HG02970 (cell line): ENCODE results near the gene GAB2.

Experiments
- ATAC-seq: cut with Tn5 transposase; IDR thresholded peaks from one replicate; pipeline ENCODE4 v1.9.1; 2021; ENCODE audit warnings: mild to moderate bottlenecking, moderate library complexity, moderate number of reproducible peaks; ENCODE audit not compliant: unreplicated experiment, low FRiP score

GAB2 gene

DNA sequence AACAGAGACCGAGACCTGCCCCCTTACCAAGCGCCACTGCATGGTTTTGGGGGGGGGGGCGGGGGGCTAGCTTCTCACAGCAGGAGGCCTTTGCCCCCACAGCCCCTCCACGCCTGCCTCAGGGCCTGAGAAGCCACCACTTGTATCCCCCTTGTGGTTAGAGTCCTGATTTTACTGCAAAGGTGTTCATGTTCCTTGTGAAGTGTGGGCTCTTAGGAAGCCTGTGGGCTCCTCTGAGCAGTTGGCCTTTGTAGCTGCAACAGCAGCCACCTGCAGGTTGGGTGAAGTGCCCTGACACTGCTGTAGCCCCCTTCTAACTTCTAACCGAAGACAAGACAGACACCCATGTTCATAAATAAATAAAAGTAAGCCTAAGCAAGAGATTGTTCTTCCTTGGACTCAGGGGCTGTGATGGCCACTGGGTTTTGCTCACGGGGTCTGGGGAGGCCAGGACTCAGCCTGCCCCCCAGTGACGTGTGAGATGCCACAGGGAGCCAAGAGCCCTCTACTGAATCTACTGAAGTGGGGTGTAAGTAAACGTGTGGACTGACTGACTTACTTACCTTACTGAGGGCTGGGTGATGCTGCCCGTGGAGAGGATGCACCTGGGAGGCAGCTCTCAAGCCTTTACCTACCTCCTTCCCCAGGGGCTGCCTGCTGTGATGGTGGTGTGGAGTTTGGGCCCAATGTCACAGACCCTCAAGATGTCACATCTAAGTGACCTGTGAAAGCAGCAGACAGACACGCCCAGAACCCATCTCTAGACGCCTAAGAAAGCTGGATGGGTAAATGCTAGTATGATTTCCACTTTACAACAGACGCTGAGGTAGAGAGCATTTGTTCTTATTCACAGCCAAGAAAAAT, 203.1 kb downstream of the GAB2 start:
- no peak for ATAC-seq

DNA sequence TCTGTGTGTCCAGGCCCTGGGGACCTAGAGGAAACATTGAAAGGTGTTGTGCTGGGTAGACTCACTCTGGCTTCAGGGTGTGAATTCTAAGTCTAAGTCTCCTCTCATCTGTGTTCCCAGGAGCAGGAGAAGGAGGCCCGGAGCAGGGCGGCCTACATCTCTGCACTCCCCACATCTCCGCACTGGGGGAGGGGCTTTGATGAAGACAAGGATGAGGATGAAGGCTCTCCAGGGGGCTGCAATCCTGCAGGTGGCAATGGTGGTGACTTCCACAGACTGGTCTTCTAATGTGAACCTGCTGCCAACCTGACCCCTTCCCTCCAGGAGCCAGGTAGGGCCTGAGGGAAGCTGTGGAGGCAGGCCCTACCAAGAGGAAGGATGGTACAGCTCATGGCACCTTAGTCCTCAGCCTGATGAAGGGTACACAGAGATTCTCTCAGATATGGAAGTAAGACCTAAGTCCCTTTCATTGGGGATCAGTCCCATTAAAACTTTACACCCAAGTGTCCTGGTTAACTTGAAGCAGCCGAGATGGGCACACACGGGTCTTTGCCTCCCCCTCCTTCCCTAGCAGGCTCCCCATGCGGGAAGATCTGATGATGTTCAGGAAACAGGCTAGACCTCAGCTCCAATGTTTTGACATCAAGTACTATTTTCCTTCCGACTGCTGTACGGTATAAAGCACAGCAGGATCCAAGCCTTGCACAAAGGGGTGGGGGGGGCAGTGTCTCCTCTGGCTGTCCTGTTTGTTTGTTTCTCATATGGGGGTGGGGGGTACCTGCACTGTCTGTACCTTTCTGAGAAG, 203.9 kb downstream of the GAB2 start:
- ATAC-seq, result no peak

DNA sequence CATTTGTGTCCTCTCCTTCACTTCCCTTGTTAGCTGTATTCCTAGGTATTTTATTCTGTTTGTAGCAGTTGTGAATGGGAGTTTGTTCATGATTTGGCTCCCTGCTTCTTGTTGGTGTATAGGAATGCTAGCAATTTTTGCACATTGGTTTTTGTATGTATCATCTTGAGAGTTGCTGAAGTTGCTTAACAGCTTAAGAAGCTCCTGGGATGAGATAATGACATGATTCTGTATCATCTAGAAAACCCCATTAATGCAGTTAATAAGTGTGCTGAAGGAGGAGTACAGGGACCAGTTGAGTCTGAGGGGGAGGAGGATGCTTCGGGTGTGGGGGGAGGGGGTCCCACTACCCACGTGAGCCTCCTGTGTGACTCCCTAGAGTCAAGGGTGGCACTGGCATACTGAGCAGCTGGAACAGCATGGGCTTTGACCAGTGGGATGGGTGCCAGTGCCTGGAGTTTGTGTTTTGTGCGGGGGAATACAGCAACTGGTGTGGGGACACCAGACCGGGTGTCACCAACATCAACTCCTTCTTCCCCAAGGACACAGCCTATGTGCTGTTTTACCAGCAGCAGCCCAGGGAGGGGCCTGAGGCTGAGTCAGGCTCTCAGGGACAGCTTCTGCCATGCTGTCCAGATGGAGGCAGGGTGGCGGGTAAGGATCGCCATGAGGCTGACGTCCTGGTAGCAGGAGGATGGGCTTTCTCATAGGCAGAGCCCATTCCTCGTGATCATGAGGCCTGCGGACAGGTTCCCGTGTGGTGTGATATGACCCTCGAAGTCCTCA, 204.8 kb downstream of the GAB2 start:
- ATAC-seq, result no peak

DNA sequence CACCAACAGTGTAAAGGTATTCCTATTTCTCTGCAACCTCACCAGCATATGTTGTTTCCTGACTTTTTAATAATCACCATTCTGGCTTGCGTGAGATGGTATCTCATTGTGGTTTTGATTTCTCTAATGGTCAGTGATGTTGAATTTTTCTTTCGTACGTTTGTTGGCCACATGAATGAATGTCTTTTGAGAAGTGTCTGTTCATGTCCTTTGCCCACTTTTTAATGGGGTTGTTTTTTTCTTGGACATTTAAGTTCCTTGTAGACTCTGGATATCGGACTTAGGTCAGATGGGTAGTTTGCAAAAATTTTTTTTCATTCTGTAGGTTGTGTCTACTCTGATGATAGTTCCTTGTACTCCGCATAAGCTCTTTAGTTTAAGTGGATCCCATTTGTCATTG, 206.1 kb downstream of the GAB2 start:
- ATAC-seq, result no peak

DNA sequence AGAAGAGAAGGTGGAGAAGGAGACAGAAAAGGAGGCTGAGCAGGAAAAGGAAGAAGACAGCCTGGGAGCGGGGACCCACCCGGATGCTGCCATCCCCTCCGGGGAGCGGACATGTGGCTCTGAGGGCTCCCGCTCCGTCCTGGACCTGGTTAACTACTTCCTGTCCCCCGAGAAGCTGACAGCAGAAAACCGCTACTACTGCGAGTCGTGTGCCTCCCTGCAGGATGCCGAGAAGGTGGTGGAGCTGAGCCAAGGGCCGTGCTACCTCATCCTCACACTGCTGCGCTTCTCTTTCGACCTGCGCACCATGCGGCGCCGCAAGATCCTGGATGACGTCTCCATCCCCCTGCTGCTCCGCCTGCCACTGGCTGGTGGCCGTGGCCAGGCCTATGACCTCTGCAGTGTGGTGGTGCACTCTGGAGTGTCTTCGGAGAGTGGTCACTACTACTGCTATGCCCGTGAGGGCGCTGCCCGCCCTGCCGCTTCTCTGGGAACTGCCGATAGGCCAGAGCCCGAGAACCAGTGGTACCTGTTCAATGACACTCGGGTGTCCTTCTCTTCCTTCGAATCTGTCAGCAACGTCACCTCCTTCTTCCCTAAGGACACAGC, 207.5 kb downstream of the GAB2 start:
- ATAC-seq, result no peak

DNA sequence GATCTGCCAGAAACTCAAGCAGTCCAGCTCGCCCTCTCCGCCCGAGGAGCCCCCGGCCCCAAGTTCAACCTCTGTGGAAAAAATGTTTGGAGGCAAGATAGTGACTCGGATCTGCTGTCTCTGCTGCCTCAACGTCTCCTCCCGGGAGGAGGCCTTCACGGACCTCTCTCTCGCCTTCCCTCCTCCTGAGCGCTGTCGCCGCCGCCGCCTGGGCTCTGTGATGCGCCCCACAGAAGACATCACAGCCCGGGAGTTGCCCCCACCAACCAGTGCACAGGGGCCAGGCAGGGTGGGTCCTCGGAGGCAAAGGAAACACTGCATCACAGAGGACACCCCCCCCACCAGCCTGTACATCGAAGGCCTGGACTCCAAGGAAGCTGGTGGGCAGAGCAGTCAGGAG, 208.1 kb downstream of the GAB2 start:
- no peak for ATAC-seq

DNA sequence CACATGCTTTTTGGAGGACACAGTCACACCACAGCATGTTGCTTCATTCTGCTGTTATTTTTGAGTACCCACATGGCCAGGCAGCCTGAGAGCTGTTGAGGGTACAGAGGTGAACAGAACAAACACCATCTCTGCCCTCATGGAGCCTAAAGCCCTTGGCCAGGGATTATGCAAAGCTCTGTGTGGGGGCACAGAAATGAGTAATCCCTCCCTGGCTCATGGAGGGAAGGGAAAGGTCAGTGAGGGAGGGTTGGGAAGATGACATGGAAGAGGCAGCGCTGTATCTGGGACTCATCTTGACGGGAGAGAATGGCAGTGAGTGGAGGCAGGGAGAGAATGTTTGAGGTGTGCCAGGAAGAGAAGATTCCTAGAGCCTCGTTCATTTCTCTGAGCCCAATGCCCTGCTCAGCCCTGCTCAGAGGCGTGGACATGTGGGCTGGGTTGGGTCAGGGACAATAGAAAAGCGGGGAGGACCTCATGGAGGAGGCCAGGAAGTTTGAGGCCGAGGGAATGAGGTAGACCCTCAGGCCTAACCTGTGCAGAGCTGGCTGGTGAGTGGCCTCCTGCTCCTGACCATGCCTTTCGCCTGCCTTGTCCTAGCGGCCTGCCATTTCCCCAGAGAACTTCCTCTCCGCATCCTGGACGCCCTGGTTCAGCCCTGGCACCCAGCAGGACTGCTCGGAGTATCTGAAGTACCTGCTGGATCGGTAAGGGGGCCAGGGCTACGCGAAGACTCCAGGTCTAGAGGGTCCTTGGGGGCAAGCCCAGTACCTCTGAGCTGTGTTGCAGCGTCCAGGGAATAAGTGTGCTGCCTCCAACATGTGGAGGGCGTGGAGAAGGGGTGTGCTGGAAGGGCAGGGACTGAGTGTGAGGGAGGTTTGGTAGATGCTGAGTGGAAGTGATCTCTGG, 209.1 kb downstream of the GAB2 start:
- ATAC-seq, result no peak

DNA sequence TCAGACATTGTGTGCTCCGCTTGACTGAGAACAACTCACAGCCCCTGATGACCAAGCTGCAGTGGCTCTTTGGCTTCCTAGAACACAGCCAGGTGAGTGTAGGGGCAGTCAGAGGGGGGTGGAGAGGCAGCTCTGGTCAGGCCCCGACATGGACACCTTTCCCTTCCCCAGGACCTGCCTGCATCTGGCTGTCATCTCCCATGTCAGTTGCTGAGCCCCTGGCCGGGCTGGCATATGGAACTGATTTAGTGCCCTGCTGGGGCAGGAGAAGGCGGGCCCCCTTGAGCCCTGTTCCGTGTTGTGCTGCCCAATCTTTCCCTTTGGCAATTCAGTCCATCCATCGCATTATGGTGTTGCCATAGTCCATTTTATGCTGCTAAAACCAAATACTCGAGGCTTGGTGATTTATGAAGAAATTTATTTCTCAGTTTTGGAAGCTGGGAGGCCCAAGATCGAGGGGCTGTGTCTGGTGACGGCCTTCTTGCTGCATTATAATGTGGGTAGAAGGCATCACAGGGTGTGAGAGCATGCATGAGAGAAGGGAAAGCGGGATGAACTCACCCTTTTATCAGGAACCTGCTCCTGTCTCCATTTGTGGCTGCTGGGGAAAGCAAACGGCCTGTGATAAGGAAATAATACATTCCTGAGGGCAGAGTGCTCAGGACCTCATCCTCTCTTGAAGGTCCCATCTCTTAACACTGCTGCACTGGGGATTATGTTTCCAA, 209.9 kb downstream of the GAB2 start:
- ATAC-seq, result no peak

DNA sequence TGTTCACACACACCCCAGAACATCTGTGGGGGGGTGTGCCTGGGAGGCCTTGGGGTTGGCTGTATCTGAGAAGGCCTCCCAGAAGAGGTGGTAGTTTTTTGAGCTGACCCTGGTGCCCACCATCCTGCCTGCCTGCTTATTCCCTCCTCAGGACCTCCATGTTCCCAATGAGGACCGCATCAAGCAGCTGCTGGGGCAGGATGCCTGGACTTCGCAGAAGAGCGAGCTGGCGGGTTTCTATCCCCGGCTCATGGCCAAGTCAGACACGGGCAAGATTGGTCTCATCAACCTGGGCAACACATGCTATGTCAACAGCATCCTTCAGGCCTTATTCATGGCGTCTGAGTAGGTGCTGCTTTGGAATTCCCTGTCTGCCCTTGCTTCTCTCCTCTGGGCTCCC, 211.9 kb downstream of the GAB2 start:
- ATAC-seq, result no peak

DNA sequence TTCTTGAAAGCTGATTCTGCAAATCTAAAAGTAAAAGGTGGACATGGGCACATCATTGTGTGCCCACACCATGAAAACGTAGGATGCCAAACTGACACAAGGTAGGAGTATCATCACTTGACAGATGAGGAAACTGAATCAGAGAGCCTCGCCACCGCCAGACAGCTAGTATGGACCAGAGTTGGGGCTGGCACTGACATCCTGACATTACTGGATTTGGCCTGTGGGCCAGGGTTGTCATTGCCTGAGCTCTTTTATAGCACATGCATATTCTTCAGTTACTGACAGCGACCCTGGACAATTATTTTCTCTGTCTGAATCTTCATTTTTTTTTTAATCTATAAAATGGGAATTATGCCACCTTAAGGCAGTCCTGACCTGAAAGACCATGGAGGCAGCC, 212.4 kb downstream of the GAB2 start:
- ATAC-seq, result no peak

DNA sequence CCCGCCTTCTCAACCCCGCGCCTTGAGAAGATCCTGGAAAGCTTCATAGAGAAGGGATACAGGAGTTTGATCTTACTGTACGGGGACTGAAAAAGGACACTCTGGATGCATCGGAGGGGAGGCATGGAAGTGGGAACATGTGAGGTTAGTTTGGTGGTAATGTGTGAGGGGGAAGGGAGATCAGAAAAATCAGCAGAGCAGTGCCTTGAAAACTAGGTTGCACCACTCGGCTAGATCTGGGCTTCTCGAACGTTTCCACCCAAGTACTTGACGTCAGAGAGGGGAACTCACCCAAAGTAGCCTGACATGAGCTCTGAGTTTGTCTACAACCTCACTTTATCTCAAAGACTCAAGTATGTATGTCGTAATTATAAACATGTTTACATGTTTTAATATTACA, 214.4 kb downstream of the GAB2 start:
- no peak for ATAC-seq

DNA sequence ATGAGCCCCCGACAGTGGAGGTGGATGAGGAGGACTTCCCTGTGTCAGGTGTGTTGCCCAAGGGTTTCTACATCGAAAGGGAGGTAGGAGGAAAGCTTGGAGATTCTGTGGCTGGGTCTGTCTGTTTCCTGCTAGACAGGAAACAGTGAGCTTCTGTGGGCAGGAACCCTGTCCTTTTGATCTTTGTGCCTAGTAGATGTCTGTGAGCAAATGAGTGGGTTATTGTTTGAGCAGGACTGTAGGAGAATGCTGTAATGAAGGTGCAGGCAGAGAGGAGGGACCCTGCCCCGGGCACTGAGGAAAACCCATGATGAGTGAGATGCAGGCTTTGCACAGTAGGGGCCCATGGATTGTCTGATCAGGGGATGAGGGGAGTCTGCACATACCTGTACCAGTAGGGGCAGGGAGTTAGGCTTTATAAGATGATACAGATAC, 214.9 kb downstream of the GAB2 start:
- ATAC-seq, result no peak

DNA sequence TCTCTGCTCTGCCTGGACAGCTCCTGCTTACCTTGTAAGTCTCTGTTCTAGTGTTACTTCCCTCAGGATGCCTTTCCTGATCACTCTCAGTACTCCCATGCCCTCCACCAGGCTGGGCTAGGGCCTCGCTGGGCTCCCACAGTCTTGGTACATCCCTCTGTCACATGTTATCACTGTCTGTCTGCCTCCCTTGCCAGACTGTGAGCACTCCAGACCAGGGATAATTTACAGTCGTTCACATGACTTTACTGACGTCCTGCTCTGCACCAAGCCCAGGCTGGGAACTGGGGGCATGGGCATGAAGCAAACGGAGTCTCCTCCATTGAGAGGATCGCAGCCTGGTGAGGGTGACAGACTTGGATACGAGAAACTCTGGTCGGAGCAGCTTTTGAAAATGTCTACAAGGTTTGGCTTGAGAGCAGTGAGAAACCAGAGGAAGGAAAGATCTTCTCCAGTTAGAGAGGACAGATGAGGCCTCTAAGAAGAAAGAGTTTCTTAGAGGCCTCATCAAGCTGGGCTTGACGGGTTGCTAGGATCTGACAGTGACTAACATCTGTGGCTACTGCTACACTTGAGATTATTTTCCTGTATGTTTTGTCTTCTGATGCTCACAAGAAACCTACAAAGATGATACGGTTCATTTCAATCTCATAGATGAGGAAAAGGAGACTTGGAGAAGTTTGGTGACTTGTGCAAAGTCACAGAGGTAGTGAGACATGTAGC, 216.4 kb downstream of the GAB2 start:
- ATAC-seq, result no peak

DNA sequence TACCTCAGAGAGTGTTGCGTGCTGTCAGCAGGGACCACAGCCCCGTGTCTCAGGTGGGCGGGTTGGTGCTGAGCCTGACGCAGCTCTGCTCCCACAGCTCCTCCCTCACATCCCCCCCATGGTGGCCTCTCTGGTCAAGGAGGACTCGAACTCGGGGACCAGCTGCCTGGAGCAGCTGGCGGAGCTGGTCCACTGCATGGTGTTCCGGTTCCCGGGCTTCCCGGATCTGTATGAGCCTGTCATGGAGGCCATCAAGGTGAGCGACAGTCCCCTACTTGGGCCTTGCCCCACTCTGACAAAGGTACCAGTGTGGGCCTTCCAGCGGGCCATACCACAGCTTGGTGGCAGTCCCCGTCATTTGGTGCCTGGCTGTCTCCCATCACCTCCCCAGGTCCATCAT, 217.1 kb downstream of the GAB2 start:
- ATAC-seq, result no peak

DNA sequence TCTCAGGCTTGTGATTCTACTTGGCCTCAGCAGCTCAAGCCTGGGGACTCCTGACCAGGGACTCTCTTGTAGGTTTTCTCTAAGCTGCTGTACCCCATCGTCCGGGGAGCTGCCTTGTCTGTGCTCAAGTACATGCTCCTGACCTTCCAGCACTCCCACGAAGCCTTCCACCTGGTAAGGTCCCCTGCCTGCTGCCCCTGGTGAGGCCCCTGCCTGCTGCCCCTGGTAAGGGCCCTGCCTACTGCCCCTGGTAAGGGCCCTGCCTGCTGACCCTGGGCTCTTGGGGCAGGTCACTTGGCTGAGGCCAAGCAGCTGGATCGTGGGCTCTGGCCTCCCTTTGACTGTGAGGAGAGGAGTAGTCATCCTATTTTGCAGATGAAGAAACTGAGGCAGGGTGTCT, 217.6 kb downstream of the GAB2 start:
- ATAC-seq, result no peak

DNA sequence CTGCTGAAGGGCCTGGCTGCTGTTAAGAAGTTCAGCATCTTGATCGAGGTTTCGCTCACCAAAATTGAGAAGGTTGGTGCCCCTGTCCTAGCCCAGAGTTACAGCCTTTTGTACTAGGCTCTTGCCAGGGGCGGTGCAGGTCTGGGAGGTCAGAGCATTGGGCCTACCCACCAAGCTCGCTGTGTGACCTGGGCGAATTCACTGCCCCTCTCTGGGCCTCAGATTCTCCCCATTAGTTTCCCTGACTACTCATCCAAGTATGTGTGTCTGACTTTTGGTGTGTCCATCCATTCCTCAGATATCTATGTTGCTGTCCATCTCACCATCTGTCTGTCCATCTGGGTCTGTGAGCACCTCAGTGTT, 218.0 kb downstream of the GAB2 start:
- ATAC-seq, result no peak

DNA sequence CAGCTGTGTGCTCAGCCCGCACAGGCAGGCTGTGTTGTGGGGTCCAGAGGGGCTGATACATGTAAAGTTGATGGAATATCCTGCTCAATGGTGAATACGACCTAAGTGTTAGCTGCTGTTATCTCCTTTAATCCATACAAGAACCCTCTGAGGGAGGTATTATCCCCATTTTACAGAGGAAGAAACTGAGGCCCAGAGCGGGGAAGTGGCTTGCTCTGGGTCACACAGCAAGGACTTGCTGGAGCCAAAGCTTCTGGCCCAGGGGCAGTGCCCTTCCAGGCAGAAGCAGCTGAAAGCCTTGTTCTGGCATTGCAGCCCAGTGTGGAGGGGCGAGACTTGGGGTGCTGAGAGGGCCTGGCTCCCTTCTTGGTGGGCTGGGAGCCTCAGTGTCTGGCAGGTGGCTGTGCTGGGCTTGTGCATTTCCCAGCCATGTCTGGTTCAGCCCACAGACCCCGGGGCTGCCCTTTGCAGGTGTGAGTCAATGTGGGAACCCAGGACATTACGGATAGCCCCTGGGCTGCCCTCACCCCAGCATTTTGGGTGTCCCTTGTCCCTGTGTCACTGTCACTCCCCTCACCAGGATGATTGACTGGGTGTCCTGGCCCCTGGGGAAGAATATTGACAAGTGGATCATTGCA, 218.5 kb downstream of the GAB2 start:
- no peak for ATAC-seq

DNA sequence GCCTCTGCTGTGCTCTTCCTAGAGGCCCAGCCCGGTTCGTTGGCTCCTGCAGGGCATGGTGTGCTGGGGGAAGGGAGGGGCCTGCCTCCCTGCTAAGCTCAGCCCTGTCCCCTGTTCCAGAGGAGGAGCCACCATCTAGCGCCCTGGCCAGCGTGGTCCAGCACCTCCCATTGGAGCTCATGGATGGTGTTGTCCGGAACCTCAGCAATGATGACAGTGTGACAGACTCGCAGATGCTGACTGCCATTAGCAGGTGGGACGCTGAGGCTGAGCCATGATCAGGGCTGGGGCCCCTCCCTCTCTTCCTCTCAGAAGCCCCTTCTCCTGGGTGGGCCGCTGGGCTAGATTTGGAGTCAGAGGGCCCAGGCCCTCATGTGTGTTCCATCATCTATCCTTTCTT, 219.8 kb downstream of the GAB2 start:
- no peak for ATAC-seq
